Right kidney (tissue), 1 donor: ENCODE measurements around the gene IPO9.
"Not testable (repeated sequence)": the region's sequence is repeated elsewhere in the genome, so short reads cannot be mapped to it uniquely, and the experiment has no call there.

Source experiments
- DNase-seq: peaks from one replicate; pipeline ENCODE4 v3.0.0-alpha.2; 2016

The IPO9 gene

DNA sequence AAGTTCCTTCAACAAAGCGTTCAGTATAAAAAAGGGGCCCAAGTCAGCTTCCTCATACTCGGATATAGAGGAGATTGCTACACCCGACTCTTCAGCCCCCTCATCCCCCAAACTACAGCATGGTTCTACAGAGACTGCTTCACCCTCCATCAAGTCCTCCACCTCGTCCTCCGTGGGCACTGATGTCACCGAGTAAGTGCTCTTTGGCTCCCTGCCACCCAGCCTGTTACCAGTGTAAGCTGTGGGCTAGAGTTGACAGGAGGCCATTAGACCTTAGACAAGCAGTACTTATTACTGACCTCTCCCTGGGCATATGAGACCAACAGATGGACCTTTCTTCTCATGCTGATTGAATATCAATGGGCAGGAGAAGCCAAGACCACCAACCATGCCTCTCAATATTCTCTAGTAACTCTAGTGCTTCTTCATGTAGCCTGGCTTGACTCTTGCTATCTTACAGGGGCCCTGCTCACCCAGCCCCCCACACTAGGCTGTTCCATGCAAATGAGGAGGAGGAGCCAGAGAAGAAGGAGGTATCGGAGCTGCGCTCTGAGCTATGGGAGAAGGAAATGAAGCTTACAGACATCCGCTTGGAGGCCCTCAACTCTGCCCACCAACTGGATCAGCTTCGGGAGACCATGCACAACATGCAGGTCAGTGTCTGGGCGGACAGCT lies 20.9 kb upstream of the IPO9 start:
- DNase-seq: no peak

DNA sequence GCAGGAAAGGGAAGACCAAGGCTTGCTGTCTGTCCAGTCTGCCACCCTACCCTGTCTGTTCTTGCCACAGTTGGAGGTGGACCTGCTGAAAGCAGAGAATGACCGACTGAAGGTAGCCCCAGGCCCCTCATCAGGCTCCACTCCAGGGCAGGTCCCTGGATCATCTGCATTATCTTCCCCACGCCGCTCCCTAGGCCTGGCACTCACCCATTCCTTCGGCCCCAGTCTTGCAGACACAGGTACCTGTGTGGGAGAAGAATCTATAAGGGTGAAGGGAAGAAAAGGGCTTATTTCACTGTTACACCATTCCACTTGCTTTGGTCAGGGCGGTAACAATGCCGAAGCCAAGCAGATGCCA lies 20.3 kb upstream of the IPO9 start:
- no peak for DNase-seq

DNA sequence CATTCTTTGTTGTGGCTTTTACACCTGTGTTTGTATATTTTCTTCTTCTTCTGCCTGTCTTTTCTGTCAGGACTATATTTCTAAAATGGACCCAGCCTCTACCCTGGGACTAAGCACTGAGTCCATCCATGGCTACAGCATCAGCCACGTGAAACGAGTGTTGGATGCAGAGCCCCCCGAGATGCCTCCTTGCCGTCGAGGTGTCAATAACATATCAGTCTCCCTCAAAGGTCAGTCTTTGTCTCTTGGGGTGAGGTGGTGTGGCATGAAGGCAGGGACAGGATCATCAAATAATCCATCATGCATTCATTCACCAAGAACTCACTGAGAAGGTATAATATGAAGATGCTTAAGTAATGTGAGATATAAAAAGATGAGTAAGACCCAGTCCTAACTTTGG lies 19.1 kb upstream of the IPO9 start:
- DNase-seq: no peak

DNA sequence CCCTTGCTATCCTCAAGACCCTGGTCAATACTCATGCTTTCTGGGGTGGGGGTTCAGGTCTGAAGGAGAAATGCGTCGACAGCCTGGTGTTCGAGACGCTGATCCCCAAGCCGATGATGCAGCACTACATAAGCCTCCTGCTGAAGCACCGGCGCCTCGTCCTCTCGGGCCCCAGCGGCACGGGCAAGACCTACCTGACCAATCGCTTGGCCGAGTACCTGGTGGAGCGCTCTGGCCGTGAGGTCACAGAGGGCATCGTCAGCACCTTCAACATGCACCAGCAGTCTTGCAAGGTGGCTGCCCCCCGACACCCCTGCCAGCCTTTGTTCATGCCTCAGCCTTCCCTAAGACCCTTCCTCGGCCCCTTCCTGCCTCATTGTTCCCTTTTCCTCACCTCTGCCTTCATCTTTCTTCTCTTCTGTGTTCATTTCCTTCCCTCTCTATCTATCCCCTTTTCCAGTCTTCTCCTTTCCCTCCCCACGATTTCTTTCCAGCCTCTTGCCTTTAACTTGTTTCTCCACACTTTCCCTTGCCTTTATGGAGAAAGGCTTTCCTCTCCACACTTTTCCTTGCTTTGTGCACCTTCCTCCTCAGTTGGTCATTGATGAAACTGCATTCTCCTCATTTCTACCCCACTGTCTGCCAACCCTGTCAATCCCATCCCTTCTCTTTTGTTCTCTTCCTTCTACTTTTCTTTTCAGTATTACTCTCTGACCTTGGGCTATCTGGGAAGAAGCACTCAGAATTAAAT lies 18.3 kb upstream of the IPO9 start:
- no peak for DNase-seq

DNA sequence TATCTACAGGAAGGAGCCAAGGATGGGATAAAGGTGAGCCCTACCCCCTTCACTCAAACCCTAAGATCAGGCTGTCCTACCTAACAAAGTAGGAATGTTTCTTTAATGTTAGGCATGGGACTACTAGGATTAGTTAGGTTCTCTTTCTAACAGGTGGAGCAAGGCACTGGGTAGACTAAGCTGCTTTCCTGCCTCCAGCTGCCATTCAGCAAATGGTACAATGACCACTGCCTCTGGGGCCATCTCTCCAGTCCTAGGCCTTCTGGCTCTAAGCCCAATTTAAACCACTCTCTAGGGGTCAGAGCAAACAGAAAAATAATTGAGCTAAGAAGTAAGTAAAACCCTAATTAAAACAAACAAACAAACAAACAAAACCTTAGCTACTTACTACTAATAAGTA lies 15.7 kb upstream of the IPO9 start:
- DNase-seq: no peak

DNA sequence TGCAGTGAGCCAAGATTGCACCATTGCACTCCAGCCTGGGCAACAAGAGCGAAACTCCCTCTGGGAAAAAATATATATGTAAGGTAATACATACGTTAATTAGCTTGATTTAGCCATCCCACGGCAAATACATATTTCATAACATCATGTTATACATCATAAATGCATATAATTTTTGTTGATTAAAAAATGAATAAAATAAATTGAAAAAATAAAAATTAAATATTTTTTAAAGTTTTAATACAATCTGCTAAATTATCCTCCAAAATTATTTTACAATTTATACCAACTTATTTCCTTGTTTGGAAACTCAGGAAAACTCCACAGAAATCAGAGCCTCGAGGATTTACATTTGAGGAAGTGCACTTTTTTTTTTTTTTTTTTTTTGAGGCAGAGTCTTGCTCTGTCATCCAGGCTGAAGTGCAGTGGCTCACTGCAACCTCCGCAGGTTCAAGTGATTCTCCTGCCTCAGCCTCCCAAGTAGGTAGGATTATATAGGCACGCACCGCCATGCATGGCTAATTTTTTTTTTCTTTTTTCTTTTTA lies 12.6 kb upstream of the IPO9 start:
- DNase-seq: no peak

DNA sequence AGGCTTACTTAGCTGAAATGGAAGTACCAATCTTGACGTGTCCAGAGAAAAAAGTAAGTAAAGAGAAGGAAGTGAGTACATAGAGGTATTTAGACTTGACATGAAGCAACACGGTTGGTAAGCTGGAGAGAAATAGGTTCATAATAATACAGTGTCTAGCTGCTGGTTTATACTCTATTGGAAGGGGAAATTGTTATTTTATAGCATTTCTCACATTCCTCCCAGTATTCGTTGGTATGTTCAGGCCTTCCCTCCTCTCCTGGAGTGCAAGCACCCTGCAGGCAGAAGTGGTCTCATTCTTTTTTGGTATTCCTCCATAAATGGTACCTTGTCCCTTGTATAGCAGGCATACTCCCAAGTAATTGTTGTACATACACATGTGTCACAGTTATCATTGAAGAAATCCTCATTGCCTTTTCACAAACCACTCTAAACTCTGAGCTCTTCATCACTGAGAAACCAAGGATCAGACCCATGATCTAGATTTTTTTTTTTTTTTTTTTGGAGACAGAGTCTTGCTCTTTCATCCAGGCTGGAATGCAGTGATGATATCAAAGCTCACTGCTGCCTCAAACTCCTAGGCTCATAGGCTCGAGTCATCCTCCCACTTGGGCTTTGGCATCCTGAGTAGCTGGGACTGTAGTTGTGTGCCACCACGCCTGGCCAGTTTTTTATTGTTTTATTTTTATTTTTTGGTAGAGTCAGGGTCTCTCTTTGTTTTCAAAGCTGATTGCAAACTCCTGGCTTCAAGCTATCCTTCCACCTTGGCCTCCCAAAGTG lies 9.8 kb upstream of the IPO9 start:
- DNase-seq: no peak

DNA sequence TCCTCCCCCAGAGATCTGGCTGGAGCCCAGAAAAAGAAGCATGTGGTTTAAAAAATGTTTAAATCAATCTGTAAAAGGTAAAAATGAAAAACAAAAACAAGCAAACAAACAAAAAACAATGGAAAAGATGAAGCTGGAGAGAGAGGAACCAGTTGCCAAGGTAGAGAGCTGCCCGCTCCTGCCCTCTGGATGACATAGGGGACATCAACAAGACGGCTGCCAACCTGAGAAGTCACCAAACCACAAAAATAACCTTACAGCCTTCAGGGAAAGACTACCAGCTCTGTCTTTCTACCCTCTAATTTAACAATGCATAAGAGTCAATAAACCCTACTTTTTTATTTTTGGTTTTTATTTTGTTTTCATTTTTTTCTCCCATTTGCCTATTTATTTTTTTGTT lies 8.5 kb upstream of the IPO9 start:
- no peak for DNase-seq

DNA sequence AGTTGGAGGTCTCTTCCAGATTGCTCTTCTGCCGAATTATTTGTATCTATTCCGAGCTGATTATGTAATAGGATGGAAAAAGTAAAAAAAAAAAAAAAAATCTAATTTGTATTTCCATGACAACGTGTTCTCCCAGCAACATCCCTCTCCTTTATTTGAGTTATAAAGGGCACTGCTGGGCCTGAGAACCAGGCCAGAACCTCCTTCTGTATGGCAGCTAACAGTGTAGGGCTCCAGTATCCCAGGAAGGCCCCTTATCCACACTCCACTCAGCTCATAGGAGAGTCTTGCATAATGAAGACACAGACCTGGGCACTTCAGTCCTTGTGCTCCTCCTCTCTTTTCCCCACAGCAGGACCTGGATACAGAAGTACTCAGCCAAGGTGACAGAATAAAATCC lies 3.7 kb upstream of the IPO9 start:
- no peak for DNase-seq

DNA sequence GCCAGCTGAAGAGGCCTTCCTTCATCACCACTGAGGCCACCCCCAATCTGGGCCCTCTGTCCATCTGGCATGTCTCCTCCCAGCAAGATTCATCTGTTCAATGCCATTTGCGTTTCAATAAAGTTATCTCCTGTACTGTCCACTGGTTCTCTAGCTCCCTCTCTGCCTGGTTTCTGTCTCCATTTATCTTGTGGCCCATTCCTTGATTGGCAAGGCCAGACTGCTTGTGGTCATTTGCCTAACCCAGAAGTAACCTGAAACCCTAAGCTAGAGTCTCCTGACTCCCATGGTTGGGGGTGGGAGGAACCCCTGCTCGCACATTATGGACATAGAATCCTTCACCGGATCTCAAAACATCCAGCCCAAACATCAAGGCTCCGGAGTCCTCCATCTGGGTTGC lies 2.1 kb upstream of the IPO9 start:
- DNase-seq: no peak

DNA sequence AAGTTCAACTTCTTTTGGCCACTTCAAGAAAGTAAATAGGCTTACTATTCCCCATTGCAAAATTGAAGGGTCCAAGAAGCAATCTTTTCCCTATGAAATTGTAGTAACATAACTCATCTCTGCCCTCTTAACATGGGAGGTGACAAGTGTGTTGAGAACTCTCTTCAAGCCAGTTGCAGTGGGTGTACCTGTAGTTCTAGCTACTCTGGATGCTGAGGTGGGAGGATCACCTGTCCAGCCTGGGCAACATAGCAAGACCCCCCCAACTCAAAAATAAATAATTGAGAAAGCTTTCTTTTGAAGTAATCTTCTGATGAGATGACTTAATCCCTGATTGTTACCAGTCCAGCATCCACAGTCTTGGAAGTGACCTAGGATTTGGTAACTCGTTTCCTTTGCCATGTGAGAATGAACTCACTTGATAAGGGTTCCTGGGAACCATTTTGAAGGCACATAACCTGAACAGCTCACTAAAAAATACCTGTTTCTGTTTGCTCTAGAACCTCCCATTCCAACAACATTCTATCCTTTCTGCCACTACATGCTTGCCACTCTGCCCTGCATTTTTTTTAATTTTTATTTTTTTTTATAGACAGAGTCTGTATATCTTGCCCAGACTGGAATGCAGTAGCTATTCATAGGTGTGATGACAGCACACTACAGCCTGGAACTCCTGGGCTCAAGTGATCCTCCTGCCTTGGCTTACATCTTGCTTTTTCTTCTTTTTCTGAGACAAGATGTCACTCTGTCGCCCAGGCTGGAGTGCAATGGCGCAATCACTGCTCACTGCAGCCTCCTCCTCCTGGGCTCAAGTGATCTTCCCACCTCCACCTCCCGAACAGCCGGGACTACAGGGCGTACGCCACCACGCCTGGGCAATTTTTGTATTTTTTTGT lies 1.4 kb upstream of the IPO9 start:
- no peak for DNase-seq

DNA sequence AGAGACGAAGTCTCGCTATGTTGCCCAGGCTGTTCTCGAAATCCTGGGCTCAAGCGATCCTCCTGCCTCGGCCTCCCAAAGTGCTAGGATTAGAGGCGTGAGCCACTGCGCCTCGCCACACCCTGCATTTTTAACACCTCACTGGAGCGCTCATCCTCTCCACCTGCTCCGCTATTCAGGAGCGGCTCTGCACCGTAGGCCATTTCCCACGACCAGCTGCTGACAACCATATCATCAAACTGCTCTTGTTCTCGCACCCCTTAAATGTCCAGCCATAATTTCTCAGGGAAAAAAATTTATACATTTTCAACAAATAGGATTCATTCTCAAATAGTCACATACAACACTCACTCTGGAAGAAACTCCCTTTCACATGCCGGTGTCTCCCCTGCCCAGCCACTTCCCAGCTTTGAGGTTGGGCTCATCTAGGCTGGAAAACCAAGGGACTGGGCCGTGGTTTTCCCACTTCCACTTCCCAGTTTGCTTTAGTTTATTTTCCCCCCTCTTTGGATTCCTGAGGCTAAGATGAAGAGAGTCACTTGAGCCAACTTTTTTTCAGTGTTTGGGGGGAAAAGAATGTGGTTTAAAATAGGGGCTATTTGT lies 639 bp upstream of the IPO9 start:
- DNase-seq: no peak

DNA sequence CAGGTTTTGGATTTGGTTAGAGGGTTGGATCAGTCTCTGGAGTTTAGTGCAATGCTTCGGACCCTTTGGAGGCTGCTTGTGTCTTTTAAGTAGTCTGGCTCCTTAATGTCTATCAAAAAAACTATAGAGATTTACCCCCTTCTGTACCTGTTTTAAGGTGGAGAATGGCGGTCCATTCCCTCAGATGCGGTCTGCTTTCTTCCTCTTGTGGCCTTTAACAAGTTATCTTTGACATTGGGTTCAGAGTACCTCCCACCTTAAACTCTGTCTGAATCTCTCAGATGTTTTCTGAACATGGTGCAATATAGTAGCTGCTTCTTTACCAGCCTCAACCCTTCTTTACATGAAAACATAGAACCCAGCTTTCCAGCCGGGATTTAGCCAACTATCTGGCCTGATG lies 2.4 kb downstream of the IPO9 start:
- DNase-seq: no peak

DNA sequence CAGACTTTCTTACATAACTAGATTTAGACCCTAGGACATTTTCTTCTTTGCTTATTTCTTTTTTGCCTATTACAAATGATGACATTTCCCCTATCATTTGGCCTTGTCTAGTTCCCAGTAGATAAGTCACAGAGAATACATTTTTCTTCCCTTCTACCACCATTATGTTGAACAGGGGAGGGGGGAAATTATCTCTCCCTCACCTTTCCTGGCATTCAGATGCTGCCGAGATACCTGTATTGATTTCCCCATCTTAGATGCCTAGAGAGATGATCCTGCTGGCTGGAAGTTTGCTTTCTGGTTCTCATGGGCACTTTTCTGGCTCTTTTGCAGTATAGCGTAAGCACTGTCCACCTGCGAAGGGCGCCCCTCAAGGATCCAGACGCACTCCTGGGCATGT lies 5.7 kb downstream of the IPO9 start:
- no peak for DNase-seq

DNA sequence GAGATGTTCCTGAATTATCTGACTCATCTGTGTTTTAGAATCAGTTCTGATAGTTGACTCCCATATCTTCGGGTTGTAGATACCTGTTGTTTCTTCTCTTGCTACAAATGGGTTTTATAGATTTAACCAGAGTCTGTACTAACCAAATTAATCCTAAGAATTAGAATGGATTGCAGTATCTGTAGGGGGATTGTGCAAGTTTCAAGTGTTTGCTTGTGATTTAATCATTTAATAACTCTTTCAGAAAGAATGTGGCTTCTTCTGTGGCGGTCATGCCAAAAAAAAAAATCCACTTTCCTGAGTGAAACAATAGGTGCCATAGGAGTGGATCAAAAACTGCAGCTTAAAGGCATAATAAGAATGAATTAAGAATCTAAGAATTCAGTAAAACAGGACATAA lies 9.4 kb downstream of the IPO9 start:
- no peak for DNase-seq

DNA sequence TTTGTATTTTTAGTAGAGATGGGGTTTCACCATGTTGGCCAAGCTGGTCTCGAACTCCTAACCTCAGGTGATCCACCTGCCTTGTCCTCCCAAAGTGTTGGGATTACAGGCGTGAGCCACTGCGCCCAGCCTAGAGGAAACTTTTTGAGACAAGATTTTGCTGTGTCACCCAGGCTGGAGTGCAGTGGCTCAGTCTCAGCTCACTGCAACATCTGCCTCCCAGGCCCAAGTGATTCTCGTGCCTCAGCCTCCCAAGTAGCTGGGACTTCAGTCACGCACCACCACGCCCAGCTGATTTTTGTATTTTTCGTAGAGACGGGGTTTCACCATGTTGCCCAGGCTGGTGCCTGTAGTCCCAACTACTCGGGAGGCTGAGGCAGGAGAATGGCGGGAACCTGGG lies 10.1 kb downstream of the IPO9 start:
- not testable (repeated sequence) for DNase-seq

DNA sequence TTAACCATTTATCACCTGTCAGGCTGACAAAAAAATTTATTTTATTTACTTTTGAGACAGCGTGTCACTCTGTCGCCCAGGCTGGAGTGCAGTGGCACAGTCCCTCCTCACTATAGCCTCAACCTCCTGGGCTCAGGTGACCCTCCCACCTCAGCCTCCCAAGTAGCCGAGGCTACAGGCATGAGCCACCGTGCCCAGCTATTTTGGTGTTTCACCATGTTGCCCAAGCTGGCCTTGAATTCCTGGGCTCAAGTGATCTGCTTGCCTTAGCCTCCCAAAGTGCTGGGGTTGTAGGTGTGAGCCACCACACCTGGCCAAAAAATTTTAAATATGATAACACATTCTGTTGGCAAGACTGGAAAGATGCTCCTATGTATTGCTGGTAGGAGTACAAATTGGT lies 11.1 kb downstream of the IPO9 start:
- DNase-seq: no peak

DNA sequence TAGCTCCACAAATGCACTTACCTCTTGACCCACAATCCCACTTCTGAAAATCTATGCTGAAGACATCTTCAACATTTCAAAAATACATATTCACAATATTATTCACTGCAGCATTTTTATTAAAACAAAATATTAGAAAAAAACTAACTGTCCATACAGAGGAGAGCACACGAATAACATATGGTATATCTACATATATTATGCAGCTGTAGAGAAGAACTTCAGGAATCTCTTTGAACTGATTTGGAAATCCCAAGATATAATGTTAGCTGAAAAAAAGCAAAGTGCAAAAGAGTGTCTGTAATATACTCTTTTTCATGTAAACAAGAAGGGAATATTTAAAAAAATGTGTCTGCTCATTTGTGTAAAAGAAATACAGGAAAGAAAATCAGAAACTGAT lies 11.5 kb downstream of the IPO9 start:
- no peak for DNase-seq

DNA sequence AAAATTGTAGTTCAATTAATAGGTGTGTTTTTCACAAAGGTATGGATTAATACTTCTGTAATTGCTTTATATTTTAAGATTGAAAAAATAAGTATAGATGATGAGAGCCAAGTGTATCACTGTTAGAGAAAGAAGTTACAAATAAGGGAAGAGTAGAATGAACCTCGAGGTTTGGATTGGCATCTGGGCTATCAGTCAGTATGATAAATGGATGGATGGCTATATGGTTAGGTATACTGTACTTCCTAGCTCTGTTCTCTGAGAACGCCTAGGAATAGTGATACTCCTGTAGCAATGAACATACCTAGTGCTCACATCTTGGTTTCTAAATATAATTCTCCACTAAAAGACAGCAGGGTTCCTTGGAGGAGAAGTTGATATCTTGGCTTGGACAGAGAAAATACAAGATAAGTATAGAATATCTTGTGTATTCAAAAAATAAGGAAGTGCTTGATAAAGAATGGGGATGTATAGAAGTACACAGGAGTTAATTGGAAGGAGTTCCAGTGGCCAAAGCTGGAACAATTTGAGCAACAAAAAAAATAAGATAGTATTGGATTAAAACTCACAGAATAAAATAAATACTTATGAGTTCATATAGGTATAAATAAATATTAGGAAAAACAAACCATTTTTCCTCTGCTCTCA lies 12.4 kb downstream of the IPO9 start:
- DNase-seq: no peak

DNA sequence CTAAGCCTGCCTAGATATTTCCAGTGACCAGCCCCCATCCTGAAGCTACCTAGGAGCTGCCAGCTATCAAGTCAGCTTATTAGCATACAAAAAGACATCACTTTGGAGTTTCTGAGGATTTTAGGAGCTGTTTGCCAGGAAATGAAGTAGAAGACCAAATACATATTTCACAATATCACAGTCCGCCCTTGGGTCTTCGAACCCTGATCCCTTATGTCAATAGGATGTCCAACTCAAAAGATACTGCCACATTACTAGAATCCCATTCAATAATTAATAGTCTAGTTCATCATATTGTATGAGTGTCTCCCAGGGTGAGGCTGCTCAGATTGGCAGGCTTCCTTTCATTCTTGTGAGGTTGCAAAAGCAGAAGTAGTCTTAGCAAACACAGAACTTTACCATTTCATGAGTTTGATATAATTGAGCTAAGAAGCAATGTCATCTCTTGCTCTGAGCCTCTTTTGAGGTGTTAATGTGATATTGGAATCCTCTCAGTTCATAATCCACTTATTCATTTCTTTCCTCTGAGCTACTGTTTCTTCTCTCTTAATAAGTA lies 13.6 kb downstream of the IPO9 start:
- no peak for DNase-seq
